ENCODE measurements around the gene SPOCK1. TPM values are rescaled to one million over a fixed set of nuclear protein-coding genes. Genes with fewer than 3 reads are reported as not detected.

SPOCK1 gene
- total RNA-seq, 1 experiment from 2014 or later: 222 TPM

DNA sequence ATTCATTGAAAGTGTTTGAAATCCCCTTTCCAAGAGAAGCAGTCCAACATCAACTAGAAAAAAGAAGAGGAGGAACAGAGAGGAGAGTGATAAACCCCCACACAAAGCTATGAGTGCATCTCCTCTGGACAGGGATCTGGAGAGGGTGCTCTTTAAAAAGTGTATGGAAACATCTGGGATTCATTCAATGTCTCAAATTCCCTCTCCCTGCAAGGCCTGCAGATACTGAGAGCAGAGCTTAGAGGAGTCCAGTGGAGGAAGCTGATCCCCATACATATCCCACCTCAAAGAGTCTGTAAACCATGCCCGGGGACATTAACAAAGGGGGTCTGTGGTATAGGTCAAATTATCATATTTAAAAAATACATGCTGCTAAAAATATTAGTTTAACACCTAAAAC lies 2.2 kb downstream of the SPOCK1 start:
- DNase-seq (ENCODE audit: extremely low read depth, low read depth): no peak

DNA sequence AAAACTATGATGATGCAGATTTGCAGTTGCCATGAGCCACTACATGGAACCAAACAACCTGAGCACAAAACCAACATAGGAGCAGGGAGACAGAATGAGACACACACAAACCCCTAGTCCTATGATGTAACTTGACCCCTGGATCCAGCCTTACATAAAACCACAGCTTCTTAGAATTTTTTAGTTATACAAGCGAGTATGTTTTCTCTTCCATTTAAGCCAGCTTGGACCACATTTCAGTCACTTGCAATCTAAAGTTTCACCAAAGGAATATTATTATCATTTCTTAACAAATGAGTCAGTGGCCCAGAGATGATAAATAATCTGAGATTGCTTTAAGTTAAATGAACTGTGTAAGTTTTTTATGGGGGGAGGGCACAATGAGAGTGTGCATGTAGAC lies 6.8 kb downstream of the SPOCK1 start:
- DNase-seq (ENCODE audit: extremely low read depth, low read depth): no peak

DNA sequence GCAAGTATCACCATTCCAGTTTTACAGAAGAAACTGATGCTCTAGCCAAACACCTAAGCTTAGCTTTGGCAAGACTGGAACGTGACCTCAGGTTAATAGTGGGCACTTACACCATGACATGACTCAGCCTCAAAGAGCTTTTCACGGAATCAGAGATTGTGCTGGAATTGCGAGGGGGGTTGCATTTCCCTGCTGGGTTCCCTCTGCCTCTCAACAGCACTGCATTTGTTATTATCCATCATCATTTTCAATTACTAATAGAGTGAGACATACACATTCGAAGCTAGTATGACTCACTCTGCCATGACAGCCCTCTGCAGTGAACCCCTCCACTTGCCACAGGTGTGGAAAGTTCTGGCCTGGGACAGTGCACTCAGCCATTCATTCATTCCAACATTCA lies 8.0 kb downstream of the SPOCK1 start:
- DNase-seq (ENCODE audit: extremely low read depth, low read depth): no peak

DNA sequence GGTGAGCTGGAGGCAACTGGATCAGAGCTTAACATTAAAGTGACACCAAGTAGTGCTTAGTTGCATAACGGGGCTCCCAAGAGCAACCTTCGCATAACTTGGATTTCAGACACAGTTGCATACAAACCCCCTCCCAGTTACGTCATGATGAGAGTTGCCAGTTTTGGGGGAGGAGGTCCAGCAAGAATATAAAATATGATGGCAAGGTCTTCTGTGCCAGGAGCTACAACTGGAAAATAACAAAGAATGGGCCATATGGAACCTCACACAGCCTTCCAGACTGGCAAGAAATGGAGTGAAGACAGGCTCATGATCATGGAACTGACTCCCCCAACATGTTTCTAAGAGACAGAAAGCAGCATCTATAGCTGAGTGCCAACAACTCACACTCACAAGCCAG lies 8.5 kb downstream of the SPOCK1 start:
- no peak for DNase-seq (ENCODE audit: extremely low read depth, low read depth)

DNA sequence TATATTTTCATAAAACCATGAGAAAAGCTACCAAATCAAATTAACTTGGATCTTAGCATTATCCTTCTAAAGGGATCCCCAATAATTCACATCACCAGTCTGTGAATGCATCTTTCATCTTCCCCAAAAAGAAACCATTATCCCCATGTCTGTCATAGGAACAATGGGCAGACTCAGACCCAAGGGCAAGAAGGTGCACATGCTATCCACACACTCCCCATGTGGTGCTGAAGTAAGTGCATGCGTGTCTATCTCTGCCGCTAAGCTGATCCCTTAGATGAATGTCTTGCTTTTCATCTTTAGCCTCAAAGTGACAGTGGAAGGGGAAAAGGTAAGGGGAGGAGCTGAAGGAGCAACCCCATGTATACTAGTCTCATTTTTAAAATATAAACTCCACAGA lies 10.2 kb downstream of the SPOCK1 start:
- no peak for DNase-seq (ENCODE audit: extremely low read depth, low read depth)

DNA sequence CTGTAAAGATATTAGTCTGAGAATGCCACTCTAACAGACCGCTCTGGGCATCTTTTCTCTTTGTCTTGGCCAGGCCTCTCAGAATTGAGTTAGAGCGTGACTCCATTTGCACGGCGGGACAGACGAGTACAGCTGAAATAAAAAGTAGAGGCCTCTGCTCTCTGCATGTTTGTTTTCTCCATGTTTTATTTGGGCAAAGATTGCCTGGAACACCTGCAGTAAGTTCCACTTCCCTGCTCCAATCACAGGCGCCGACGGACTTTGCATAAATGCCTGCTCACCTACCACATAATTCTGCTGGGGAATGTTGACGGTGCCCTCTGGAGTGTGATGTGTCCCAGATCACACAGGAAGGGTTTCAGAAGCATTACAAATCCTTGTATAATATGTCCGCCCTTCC lies 10.6 kb downstream of the SPOCK1 start:
- DNase-seq (ENCODE audit: extremely low read depth, low read depth): no peak

DNA sequence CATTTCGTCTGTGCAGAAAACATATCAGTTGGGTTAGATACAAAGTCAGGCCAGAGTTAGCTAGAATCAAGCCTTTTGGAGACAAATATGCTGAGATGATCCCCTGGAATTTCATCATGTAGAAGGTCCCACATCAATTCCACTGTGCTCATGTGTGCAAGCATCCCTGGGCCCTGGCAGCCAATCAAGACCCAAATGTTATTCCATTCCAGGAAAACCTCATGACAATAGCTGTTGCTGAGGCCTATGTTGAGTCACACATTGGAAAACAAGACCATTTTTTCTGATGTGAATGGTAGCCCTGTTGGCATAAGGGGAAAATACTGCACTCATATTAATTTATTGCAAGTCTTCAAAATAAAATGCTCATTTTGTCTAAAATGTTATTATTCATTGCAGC lies 11.5 kb downstream of the SPOCK1 start:
- no peak for DNase-seq (ENCODE audit: extremely low read depth, low read depth)

DNA sequence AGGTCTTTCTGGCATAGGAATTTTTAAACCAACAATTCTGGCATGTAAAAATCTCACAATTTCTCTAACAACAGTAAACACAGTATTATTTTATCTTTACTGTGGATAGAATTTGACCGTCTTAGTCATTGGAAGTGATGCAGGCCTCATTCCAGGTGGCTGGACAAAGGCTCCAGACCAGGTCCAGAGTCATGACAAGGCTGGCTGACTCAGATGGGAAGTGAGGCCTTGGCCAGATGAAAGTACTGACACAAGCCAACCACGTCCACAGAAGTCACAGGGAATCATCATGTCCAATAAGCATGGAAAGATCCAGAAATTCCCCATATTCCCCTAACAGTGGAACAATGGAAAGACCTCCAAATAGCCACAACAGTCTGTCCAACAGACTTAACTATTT lies 12.4 kb downstream of the SPOCK1 start:
- DNase-seq (ENCODE audit: extremely low read depth, low read depth): no peak

DNA sequence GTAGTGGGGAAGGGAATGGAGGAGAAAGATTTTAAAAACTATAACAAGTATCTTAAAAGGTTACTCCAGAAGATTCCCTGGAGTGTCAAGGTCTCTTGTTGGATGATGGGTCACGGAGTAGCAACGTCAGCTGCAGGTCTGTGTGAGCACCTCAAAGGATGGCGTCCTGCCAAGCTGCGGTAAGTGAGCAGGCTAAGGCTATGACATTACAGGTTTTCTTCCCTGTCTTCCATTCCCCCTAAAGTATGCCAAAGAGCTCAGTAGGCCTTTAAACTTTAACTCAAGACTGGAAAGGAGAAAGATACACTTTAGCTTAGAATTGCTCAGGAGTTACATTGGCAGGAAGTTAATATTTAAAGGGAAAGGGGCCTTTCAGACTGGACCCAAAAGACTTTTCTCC lies 17.5 kb downstream of the SPOCK1 start:
- DNase-seq (ENCODE audit: extremely low read depth, low read depth): no peak

DNA sequence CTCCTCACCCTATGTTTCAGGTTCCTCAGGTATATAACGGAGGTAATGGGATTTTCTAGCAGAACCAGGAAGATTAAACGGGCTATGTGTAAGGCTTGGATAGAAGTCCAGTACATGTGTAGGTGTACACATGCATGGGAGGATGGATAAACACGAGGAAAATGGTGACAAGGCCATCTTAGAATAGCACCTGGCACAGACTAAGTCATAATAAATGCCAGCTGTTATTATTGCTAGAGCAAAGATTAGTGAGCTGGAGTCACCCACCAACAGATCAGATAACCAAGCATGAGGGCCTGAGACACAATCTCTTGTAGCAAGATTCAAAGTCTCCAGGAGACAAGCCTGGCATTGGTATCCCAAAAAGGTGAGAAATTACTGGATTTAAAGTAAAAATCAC lies 21.1 kb downstream of the SPOCK1 start:
- no peak for DNase-seq (ENCODE audit: extremely low read depth, low read depth)

DNA sequence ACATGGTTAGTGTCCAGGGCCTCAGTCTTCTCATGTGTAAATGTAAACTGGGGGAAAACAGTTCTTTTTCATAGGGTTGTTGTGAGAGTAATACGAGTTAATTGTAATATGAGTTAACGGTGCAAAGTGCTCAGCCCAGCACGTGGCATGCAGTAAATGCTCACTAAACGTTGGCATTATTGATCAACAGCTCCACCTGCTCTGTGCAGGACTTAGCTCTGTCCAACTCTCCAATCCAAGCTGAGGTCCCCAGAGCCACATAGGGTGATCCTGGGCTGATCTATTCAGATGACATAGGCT lies 28.3 kb downstream of the SPOCK1 start:
- no peak for DNase-seq (ENCODE audit: extremely low read depth, low read depth)

DNA sequence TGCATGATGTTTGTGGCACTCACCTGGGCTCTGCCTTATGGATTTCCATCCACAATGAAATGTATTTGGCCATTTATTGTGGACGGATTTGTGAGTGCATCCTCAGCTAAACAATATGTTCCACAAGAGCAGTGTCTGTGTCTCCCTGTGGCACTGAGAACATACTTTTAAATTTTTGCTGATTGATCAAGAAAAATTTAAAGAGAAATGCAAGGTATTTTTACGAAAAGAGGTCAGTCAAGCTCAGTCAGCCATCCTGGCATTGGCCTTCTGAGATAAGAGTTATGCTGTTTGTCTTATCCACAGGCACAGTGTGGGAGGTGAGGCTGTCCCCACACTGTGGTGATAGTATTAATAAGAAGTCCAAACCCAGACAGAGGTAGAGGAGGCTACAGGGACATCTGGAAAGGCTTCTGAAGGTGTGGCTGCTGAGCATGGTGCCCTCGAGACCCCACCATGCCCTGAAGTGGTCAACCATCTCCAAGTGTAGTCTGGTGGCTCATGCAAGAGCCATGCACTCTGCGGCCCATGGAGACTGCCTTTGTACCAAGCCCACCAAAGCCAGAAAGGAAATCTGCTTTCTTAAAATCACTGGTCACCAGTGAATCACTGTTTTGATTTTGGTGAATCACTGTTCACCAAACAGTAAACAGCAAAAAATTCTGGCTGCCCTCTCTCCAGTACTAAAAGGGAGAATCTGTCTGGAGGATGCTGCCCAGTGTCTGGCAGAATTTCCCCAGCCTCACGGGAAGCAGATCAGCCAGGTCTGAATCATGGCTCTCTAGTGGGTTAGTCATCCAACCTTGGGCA lies 28.8 kb downstream of the SPOCK1 start:
- peak; percentile 41 for DNase-seq (ENCODE audit: extremely low read depth, low read depth)

DNA sequence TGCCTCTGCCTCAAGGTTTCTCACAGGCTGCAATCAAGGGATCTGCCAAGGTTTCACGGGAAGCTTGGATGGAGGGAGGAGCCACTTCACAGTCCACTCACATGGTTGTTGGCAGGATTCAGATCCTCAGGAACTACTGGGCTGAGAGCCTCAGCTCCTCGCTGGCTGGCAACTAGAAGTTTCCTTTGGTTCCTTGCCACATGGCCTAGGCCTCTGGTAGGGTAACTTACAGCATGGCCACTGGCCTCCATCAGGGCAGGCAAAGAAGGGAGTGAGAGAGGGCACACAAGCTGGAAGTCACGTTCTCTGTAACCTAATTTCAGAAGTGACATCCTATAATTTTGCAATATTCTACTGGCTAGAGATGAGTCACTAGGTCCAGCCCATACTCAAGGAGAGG lies 32.2 kb downstream of the SPOCK1 start:
- DNase-seq (ENCODE audit: extremely low read depth, low read depth): no peak

DNA sequence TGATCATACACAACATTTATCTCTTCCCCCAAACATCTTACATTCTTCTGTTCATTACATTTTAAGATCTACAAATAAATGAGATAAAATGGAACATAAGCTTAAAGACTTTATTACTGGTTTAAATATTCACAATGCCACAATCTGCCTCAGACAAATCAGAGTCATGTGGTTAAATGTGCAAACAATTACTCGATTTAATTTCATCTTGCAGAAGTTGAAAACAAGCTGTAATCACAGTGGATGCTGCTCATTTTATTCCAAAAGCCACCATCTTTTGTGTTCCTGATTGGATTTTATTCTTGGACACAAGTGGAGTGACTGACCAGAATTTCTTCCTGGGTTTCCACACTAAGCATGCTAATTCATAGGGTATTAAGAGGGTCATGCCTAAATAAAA lies 33.2 kb downstream of the SPOCK1 start:
- DNase-seq (ENCODE audit: extremely low read depth, low read depth): no peak

DNA sequence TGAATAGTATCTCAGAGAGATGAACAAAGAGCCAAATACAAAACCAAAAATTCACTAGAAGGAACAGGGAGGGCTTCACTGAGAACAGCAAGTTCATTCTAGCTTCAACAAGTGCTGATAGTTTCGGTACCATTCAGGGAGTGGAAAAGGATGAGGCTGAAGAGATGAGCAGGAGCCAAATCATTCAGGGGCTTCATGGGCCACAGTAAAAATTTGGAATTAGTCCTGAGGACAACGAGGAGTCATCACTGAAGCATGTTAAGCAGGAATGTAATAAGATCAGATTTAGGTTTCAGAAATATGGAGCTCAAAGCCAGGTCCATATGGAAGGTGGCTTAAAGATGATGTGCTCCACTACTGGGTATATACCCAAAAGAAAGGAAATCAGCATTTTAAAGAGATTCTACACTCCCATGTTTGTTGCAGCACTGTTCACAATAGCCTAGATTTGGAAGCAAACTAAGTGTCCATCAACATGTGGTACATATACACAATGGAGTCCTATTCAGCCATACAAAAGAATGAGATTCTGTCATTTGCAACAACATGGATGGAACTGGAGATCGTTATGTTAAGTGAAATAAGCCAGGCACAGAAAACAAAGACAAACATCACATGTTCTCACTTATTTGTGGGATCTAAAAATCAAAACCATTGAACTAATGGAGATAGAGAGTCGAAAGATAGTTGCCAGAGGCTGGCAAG lies 36.2 kb downstream of the SPOCK1 start:
- no peak for DNase-seq (ENCODE audit: extremely low read depth, low read depth)

DNA sequence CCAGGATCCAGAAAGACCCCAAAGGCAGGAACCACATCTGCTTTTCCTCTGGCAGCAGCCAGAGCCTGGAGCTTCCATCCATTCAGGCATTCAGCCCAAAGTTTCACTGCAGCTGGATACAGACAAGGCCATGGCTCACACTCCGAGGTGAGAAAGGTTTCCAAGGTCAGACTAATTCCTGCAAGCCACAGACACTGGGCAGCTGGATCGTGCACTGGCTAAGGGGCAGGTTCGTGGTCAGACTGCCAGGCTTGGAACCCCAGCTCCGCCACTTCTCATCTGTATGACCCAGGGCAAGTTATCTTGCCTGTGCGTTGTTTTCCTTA lies 36.9 kb downstream of the SPOCK1 start:
- no peak for DNase-seq (ENCODE audit: extremely low read depth, low read depth)

DNA sequence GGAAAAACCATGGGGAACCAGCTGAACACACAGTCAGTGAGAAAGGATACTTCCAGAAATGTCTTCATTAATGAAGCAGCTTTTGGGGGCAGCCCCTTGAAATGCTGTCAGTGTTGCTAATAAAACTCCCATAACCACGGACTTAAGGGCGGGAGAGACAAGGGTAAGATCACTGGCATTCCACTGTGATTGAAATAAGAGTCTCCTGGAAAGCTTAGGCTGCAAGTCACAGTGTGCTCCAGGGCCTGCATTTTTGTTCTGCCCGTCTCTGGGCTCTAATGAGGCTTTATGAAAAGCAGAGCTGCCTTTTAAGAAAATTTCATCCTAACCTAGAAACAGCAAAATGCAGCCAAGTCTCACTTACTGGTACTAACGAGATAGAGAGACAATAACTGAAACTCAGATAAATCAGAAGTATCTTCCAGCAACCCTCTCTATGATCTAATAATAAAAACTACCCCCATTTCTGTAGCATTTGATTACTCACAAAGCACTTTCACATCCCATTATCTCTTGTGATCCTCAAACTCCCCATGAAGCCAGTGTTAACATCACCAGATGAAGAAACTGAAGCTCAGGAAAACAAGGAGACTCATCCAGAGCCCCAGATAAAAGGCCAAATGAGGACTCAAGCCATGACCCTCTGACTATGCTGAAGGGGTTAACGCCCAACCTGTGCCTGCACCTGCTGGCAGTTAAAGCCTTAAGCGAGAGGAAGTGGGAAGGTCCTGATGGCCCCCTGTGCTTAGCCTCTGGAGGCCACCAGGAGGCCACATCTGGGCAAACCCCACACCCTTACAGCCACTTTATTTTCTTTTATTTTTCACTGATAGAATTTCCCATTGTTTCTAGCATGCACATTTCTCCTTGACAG lies 37.5 kb downstream of the SPOCK1 start:
- DNase-seq (ENCODE audit: extremely low read depth, low read depth): no peak

DNA sequence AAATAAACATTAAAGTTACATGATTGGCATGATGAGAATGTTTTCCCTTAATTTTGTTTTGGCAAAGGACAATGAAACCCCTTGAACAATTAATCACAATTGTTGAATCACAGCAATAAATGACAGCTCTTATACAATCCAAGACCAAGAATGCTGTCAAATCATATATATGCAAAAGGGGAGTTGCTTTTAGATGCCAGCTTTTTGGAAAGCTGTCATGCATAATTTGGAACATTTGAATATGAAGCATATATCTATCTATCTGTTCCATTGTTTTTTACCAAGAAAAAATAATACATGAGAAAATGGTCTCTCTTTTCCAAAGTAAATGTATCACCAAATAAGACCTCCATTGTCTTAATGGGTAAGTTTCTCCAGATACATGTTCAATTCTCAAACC lies 44.5 kb downstream of the SPOCK1 start:
- no peak for DNase-seq (ENCODE audit: extremely low read depth, low read depth)

DNA sequence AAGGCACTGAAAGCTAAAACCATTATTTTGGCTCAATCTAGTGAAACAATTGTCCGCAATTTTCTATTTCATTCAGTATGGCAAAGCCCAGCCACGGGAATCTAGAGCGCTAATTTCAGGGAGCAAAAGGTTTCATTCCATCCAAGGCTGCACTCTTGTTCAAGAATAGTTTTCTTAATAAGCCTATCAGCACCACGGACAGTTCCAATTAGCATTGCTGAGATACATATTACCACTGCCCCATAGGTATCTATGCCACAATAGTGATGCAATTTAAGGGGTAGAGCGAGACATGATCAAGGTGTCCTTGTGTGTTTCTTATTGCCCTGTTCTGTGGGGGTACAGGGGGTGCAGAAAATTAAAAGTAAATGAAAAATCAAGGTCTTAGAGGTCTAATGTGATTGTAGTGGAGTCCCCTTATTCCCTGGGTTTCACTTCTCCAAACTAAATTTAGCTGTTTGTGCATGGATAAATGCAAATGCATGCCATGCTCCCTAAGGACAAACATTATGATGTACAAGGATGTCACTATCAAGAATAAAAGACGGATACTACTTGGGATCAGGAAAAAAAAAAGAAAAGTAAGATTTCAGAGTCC lies 45.5 kb downstream of the SPOCK1 start:
- peak; percentile 48 for DNase-seq (ENCODE audit: extremely low read depth, low read depth)

DNA sequence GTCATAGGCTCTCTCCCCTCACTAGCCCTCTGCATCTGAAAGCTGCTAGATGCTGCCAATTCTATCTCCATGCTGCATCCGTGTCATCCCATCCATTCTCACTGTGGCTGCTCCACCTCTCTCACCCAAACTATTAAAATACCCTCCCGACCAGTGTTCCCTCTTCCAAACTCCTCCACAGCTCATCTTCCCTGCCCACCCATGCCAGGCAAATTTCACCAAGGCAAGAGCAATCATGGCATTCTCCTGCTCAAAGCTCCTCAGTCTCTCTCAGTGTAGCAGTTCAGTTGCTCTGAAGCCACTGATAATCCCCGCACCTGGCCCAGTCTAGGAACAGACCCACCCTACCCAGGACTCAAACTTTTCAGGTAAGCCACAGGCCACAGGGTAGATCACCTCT lies 48.4 kb downstream of the SPOCK1 start:
- no peak for DNase-seq (ENCODE audit: extremely low read depth, low read depth)

DNA sequence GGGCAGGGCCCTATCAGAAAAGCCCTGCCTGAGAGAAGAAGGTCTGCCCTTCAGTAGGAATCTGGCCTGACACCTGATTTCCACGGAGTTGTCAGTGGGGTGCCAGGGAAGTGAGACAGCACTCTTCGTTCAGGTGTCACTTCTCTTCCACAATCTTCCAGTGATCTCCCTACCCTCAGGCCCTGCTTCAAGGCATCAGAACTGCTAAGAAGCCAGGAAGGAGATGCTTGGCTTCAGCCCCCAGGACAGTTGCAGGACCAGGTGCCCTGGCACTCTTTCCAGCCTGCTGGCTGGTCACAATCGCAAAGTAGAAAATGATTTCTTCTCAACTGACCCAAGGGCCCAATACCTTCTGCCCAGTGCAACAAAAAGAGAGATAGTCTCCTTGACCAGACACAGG lies 50.3 kb downstream of the SPOCK1 start:
- no peak for DNase-seq (ENCODE audit: extremely low read depth, low read depth)

All from NCI-H460 (cell line).